Breast epithelium (tissue), 3 donors: ENCODE data around the gene DST.

Source experiments
- POLR2AphosphoS5 ChIP-seq, 3 donors: sonication (generic); formaldehyde crosslinking; IDR thresholded peaks; one replicate each; pipeline ENCODE4 v1.6.1; 2017; ENCODE audit warnings: antibody characterized with exemption in 3 of 3
- TF ChIP-seq, protein P1 (sequence below), 3 donors: fragments of 450-650 bp; IDR thresholded peaks; one replicate each; pipeline ENCODE4 v1.5.1; 2016 to 2017; ENCODE audit warnings: antibody characterized with exemption in 3 of 3, mild to moderate bottlenecking in 3 of 3, moderate library complexity in 3 of 3

DNA sequence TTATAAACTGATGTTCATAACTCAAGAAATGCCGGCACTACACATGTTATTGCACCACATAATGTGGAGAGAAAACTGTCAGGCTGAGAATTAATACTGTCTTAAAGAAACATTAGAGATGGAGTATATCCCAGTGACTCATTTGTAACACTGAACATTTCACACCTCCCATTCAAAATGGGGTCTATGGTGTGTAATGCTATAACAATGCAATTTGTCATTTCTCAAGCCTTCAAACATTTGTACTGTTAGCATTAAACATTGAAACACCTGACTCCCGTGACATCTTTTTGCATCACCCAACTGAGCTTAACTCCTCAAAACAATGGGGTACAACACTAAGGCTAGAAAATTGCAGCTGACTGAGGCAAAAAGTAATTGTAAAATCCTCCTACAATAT is 151.7 kb downstream of the DST start:
- TF ChIP-seq, protein P1, sequence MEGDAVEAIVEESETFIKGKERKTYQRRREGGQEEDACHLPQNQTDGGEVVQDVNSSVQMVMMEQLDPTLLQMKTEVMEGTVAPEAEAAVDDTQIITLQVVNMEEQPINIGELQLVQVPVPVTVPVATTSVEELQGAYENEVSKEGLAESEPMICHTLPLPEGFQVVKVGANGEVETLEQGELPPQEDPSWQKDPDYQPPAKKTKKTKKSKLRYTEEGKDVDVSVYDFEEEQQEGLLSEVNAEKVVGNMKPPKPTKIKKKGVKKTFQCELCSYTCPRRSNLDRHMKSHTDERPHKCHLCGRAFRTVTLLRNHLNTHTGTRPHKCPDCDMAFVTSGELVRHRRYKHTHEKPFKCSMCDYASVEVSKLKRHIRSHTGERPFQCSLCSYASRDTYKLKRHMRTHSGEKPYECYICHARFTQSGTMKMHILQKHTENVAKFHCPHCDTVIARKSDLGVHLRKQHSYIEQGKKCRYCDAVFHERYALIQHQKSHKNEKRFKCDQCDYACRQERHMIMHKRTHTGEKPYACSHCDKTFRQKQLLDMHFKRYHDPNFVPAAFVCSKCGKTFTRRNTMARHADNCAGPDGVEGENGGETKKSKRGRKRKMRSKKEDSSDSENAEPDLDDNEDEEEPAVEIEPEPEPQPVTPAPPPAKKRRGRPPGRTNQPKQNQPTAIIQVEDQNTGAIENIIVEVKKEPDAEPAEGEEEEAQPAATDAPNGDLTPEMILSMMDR (IDR thresholded peaks at IDR 0.05), result no peak
- TF ChIP-seq POLR2AphosphoS5 (IDR thresholded peaks at IDR 0.05), result no peak
